CD4-positive, alpha-beta T cell treated with Interleukin-15 for 1 hour (primary cell): Measurements from ENCODE around the gene PLCG1.
"Not testable (repeated sequence)": the region's sequence is repeated elsewhere in the genome, so short reads cannot be mapped to it uniquely, and the experiment has no call there.

ENCODE experiments used
- DNase-seq: peaks from one replicate; pipeline ENCODE4 v3.0.0-alpha.2; 2020

PLCG1 gene

DNA sequence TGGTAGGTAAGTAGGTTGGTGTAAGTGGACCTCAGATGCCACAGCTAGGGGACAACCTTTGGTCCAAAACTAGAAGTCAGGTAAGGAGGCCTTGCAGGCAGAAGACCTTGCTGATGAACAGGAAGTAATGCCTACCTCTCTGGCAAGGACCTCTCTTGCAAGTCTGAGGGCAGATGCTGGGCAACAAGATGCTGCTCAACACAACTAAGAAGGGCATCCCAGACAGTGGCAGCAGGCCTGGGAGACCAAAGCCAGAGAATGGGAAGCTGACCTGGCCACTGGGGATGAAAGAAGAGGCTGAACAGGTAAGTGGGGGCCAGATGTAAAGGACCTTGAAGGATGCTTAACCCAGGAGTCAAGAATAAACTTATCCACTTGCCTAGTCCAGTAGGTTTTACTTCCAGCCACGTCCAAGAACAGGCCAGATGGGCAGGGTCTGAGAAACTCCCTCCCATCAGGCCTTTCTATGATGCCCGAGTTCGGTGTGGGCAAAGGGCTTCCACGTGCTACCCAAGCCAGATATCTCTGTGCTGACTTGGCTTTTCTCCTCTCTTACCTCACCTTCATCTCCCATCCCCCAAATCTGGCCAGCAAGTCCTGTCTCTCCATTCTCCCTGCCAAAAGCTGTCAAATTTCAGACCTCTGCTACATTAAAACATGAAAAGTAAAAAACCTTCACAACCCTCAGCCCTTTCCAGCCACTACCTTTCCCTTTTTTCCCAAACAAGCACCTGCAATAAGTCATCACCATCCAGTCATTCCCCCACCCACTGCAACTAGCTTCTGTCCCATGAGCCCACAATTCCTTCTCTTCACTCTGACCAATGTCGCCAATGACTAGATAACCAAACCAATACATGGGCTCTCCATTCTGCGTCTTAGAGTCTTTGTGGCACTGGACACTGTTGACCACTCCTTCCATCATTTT lies 11.5 kb upstream of the PLCG1 start:
- DNase-seq = no peak

DNA sequence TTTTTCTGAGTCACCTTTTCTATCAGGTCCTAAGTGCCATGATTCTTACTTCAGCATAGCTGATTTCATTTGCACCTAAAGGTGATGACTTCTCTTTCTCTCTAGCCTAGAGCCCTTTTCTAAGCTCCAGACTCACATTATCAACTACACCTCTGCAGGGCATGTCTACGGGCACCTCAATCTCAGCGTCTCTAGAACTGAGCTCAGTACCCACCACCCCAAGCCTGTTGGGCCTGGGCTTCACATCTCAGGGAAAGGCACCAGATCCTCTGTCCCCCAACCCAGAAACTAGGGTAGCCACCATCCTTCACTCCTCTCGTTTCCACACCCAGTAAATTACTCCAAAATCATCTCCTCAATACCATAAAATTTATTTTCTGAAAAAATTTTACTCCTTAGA lies 10.6 kb upstream of the PLCG1 start:
- no peak for DNase-seq

DNA sequence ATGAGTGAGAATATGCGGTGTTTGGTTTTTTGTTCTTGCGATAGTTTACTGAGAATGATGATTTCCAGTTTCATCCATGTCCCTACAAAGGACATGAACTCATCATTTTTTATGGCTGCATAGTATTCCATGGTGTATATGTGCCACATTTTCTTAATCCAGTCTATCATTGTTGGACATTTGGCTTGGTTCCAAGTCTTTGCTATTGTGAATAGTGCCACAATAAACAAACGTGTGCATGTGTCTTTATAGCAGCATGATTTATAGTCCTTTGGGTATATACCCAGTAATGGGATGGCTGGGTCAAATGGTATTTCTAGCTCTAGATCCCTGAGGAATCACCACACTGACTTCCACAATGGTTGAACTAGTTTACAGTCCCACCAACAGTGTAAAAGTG lies 9.0 kb upstream of the PLCG1 start:
- not testable (repeated sequence) for DNase-seq

DNA sequence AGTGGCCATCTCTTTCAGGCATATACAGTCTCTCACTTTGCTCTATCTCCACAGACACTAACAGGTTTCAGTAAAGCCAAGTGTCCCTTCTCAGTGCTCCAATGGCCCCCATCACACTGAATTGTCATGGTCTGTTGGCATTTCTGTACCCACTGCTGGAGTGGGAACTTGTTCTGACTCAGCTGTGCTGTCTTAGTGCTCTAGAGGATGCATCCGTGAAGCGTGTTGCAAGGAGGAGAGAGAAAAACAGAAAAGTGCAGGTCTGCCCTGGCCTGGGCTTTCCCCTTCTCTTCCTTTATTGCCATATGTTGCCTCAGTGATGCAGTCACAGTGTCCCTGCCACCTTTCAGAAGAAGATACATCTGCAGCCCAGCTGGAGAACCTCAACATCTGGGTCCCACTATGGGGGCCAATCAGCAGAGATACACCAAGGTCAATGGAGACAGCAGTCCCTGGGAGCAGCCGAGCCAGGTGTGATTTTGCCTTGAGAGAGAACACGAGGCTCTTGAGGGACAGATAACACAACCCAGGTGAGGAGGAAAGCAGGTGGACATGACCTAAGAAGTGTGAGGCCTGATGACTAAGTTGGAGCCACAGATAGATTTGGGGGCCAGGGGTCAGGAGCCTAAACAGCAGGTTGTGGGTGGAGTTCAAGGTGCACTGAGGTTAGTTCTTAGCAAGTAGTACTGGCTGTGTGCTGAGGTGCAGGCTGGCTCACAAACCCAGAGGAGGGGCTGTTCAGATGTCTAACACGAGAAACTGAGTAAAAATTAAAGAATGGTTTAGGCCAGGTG lies 5.6 kb upstream of the PLCG1 start:
- no peak for DNase-seq

DNA sequence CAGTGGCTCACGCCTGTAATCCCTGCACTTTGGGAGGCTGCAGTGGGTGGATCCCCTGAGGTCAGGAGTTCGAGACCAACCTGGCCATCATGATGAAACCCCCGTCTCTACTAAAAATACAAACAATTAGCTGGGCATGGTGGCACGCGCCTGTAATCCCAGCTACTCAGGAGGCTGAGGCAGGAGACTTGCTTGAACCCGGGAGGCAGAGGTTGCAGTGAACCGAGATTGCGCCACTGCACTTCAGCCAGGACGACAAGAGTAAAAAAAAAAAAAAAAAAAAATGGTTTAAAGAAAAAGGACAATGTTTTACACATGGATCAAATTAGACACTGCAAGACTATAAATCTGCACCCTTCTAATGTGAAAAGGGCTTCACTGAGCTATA lies 5.0 kb upstream of the PLCG1 start:
- DNase-seq = not testable (repeated sequence)

DNA sequence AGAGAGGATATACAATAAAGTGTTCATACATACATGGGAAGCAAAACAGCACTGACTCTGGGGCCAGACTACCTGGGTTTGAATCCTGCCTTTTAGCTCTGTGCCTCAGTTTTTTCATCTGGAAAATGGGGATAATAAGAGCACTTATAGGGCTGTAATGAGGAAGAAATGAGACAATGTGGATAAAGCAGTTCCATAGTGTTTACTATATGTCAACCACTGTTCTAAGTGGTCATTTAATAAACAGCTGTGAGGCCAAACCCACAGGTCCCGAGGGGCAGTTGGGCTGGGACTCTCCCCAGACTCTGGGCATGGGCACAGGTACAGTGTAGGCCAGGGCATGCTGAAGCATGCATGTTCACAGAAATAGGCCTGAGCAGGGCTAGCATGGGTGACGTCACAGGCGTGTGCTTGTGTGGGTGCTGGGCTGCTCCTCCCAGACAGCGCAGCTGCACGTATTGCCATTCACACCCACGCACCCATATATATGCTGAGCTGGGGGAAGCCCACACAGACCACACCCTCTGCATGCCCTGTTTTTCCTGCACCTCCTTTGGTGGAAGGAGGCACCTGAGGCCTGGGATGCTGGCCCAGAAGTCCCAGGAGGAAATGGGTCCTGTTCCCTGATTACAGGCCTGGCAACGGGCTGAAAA lies 3.5 kb upstream of the PLCG1 start:
- peak; percentile 65 for DNase-seq

DNA sequence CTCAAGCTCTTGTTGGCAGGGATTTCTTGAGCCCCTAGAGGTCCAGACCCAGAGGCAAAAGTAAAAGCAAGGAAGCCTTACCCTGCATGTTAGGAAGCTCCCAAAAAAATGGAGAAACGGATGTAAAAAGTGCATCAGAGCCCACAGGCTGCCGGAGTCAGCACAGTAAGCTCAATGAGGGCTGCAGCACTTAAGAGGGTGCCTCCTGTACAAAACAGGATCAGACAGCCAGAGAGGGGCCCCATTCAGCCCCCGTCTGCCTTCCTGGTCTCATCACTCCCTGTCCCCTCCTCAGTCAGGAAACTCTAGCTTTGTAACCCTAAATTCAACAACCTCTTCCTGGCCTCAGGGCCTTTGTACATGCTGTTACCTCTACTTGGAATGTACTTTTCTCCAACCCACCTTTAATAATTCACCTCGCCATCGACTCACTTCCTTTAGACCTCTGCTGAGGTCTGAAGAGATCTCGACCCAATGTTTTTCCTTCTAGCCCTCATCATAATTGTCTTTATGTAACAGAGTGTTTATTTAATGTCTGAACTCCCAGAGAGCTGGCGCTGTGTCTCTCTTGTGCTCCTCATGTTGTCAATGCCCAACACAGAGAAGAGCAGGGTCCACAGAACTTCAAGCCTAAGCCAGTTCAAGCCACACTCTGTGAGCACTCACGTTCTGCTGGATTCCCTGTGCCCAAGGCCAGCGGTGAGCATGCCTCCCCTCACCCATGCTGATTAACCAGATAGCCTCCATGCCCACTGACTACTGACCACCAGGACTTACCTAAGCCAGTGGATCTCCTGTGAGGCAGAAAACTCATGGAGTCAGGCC lies 2.8 kb upstream of the PLCG1 start:
- DNase-seq = no peak

DNA sequence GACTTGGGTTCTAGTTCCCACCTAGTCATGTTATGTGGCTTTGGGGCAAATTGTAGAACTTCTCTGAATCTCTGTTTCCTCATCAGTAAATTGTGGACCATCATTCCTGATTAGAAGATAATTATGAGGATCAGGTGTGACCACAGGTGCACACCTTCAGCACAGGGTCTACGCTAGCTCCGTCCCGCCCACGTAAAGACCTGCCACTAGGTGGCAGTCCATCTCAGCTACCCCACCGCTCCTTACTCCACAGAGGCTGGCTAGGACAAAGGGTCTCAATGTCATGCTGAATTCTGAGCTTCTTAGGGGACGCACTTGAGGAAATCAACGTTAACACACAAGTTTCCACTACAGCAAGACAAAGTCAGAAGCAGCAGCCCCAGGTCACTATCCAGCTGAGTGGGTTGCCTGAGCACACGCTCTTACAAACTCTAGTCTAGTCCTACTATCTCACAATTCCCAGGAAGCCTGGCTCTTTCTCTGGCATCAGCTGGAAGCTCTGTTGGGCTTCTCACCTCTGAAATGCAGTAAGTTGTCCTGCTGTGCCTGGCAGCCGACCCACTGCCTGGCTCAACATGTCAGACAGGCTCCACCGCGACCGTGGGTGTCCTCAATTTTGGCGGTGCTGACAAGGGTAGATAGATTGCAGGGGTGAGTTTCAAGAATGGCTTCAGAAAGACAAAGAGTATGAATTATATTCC lies 2.0 kb upstream of the PLCG1 start:
- DNase-seq = peak; percentile 57

DNA sequence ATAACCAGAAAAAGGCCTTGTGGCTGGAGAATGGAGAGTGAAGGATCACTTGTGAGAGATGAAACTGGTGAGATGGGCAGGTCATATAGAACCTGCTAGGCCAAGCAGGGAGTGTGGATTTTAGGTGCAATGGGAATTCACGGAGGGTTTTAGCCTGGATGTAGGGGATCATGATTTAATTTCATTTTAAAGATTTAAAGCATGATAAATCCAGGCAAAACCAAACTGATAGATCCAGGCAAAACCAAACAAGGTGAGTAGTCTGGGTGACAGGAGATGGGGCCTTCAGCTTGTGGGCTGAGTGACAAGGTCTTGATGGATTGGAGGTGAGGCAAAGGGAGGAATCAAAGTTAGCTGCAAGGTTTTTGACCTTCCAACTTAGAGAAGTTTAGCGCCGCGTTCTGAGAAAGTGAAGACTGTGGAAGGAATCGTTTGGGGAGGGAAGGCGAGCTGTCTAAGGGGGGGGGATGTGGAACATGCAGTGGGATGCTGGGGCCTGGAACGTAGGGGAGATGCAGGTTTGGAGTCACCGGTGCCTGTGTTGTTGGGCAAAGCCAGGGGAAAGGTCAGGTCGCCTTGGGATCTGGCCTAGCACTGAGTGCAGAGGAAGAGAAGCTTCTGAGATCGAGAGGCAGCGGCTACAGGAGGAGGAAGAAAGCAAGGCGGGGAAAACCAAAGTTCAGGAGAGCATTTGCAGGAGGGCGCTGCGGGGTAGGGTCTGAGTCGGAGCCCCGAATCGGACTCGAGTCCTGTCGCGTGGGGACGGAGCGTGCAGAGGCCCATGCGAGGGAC lies 1.3 kb upstream of the PLCG1 start:
- DNase-seq = no peak

DNA sequence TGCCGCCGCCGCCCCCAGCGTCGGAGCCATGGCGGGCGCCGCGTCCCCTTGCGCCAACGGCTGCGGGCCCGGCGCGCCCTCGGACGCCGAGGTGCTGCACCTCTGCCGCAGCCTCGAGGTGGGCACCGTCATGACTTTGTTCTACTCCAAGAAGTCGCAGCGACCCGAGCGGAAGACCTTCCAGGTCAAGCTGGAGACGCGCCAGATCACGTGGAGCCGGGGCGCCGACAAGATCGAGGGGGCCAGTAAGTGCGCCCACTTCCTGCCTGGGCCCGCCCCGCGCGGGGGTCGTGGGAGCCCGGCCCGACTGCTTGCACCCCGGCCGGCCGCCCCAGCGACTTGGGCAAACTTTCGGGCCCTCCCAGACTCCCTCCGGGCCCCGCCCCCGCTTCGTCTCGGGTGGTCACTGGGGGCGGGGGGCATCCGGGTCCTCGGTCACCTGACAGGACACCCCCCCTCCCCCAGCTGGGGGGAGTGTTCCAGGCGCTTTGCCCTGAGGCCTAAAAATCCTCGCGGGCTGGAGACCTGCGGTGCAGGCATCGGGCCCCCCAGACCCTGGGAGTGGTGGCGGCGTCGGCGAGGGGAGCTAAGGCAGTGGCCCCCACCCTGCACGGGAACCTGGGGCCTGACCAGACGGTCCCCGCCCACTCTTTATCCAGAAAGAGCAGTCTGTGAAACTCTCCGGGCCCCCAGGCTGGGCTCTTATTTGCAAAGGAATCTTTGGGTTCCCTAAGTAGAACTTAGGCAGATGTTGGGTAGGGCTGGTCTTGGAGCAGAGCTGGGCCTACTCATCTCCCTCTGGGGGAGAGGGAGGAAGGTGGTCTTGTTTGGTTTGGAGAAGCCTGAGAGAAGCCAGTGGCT lies 501 bp downstream of the PLCG1 start:
- peak; percentile 58 for DNase-seq

DNA sequence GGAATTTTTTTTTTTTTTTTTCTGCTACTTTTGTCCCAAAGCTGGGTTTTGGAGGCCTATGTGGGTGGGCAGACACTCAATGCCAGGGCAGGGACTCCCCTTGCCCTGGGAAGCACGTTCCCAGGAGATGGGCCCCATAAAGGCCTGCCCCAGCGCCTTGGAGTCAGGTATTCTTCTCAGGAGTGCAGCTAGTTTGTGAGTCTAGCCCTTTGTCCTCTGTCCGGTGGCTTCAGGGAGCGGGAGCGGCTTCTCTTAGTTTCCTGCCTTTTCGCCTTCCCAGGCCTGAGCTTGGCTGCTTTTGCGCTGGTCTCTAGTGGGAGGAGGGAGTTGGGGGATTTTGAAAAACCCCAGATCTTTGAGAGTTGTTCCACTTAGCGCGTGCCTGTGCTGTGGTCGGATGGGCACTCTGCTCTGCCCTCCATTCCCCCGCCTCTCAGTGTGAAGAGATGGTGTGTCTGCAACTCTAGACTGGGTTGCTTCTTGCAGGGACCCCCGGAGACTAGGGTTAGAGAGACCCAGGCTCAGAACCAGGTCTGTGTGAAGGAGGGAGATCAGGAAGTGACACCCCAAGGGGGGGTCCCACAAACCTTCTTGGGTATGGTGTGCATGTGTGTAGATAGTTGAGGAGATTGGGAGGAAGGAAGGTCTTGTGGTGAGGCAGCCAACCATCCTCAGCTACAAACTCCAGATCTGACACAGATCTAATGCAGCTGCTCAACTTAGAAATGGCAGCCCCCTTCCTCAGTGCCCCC lies 1.3 kb downstream of the PLCG1 start:
- peak; percentile 26 for DNase-seq

DNA sequence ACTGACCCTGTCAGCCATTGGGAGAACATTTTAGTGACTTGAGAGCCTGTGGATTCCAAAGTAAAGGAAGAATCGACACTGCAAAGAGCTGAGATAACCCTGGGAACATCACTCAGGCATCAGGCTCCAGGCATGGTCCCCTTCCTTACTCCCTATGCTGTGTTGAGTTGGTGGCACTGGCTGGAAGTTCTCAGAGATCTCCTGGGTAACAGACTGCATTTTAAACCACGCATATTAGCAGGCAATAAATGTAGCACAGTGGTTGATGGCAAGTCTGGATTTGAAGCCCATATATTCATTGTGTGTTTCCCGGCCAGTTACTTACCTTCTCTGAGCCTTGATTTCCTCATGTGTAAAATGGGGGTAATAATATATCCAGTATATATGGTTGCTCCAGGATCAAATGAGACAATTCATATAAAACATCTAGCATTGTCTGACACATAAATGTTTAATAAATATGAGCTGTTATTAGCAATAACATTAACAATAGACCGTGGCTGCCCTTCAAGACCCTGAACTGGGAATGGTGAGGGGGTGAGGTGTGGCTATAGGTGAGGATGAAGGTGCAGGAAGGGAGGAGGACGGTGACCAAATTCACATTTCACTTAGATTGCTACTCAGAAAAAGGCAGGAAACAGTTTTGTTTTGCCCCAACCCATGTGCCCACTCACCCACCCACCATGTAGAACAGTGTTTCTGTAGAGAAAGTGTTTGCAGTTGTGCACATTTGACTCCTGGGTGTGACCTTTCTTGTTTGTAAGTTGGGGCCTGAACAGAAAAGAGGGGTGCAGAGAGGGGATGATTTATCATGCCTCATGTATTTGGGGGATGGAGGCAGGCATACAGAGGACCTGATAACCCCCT lies 2.1 kb downstream of the PLCG1 start:
- no peak for DNase-seq

DNA sequence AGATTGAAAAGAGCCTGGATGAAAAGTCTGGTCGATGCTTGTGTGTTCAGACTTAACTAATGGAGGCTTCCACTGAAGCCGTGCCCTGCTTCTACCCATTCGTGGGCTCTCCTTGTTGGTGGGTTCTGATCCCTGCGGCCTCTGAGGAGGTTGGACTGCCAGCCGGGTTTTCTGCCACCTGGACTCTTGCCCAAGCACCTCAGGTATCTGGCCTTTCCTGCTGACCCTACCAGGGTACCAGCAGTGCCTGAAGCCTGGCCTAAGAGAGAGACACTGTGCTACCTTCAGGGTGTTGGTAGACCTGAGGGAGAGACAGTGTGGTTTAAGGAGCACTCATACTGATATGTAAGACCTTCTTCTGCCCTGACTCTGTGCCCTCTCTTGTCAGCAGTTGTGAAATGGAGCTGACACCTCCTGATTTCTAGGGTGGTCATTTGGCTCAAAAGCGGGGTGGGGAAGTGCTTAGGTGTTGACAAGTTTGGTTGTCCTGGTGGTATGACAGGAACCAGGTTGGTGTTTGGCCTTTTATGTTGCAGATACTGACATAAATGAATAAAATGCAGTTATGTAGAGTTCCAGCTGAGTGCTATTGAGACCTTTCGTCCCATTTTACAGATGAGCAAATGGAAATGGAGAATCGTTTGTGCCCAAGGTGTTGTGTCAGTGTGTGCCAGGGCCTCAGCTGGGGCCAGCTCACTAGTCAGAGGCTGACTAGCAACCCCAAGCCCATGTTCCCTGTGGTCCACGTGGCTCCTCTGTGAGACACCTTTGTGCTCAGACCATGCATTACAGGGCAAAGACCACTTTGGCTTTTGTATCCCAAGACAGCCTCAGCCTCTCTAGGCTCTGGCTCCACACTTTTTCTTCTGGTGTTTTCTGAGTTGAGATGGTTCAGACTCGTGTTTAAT lies 3.1 kb downstream of the PLCG1 start:
- no peak for DNase-seq

DNA sequence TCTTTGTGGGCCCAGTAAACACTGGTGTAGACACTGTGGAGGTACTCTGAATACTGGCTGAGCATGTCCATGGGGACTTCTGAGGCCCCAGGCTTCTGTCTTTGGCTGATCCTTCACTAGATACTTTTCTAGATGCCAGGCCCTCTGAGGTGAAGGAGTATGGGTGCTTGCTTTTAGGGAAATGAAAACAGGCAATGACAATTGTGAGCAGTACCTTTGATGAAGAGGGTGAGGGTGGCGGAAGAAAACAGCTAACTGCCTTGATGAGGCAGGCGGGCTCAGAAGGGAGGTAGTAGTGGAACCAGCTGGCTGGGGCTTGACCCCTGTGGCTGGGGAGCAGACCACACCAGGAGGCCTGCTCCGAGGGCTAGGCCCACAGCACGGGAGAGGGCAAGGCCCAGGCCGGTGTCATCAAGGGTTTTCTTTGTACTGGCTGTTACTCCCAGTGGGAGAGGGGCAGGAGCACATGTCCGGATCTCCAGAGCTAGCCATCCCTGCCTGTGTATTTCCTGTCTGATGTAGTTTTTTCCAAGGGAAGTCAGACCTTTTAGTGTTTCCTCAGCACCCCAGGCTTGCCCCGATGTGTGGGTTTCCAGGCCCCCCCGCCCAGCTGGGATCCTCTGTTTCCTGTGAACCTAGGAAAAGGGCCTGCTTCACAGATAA lies 3.9 kb downstream of the PLCG1 start:
- no peak for DNase-seq

DNA sequence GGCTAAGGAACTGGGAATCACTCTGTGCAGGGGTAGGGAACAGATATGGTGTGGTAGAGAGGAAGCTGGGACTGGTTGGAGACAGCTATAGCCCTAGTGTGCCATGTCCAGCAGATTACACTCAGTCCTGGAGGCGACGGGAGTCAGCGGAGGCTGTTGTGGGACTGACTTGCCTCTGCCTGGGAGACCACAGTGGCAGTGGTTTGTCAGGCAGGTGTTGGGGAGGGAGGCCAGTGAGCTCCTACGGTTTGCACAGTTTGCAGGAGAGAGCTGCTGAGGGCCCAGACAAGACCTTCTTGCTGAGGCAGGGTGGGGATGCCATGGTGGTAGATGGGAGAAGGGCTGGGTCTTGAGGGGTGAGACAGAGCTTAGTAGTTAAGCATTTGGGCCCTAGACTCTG lies 4.9 kb downstream of the PLCG1 start:
- DNase-seq = no peak

DNA sequence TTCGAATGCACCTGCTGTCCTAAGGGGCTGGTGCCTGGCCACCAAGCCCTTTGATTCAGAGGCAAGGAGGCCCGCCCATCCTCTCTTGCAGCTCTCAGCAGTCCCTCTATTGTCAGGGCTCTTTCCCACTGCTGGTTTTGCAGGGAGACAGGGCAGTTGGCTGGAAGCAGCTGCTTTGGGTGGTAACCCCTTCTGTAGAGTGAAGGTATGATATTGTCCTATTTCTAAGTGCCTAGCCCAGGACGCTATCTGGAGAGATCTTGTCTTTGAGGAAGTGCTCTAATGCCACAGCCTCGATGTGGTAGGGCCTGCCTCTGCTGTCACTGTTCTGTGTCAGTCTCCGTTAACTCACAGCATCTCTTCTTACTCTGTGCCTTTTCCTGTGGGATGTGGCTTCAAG lies 5.6 kb downstream of the PLCG1 start:
- DNase-seq = peak; percentile 36

DNA sequence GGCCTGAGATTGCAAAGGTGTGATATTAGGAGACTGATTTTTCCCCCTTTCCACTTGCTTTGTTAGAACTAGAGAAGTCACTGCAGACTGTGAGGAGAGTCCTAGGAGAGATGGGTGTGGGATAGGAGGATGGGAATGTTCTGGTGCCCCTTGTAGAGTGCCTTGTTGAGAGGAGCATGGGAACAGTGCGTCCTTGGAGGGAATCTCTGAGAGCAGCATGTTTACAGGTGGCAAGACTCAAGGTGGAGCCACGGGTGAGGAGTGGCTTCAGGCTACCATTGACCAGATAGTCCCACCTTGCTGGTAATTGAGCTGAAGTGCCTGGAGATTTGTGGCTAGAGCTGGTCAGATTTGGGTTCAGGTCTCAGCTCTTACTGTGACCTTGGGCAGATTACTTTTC lies 6.0 kb downstream of the PLCG1 start:
- no peak for DNase-seq
